HG02763 (cell line): Measurements from ENCODE around the gene ZNF672.
"Not testable (repeated sequence)": the region's sequence is repeated elsewhere in the genome, so short reads cannot be mapped to it uniquely, and the experiment has no call there.

ENCODE experiments used
- ATAC-seq: cut with Tn5 transposase; IDR thresholded peaks from one replicate; pipeline ENCODE4 v1.9.1; 2021; ENCODE audit warnings: mild to moderate bottlenecking, moderate library complexity; ENCODE audit not compliant: unreplicated experiment

The ZNF672 gene

GRCh38 chr1:248884632-248885295, 46.7 kb downstream of the ZNF672 start:
- no peak for ATAC-seq

- ATAC-seq: no peak
These were observed 47.6 kb downstream of the ZNF672 start for GRCh38 chr1:248885646-248886045.

- no peak for ATAC-seq
These were observed 48.3 kb downstream of the ZNF672 start for GRCh38 chr1:248886237-248886895.

- ATAC-seq: not testable (repeated sequence)
These were observed 51.9 kb downstream of the ZNF672 start for GRCh38 chr1:248889914-248890243.

- no peak for ATAC-seq
These were observed 52.8 kb downstream of the ZNF672 start for GRCh38 chr1:248890549-248891498.

- no peak for ATAC-seq
These were observed 53.7 kb downstream of the ZNF672 start for GRCh38 chr1:248891758-248892157.

GRCh38 chr1:248892590-248892989, 54.6 kb downstream of the ZNF672 start:
- no peak for ATAC-seq

- no peak for ATAC-seq
These were observed 56.8 kb downstream of the ZNF672 start for GRCh38 chr1:248894837-248895236.

- ATAC-seq: no peak
These were observed 59.7 kb downstream of the ZNF672 start for GRCh38 chr1:248897412-248898337.
